Smooth muscle cell (in vitro differentiated cells): ENCODE results near the gene FAM193A. TPM values are rescaled to one million over a fixed set of nuclear protein-coding genes. Genes with fewer than 3 reads are reported as not detected.
"Not testable (repeated sequence)": the region's sequence is repeated elsewhere in the genome, so short reads cannot be mapped to it uniquely, and the experiment has no call there.

Source experiments
- DNase-seq: peaks from one replicate; lab custom pipeline; 2025; ENCODE audit not compliant: unreplicated experiment; lab: John Stamatoyannopoulos, UW
- H2AFZ ChIP-seq: fragments of 200-600 bp; sonication (generic); 2 replicates; pipeline ENCODE4 v1.6.0; 2016; ENCODE audit warnings: antibody characterized with exemption, low read depth, mild to moderate bottlenecking
- H3F3A ChIP-seq: fragments of 200-600 bp; sonication (generic); 2 replicates; pipeline ENCODE4 v1.6.0; 2017; ENCODE audit warnings: antibody characterized with exemption, low read depth
- H3K27ac ChIP-seq: fragments of 200-600 bp; sonication (generic); 2 replicates; pipeline ENCODE4 v1.5.1; 2016; ENCODE audit warnings: low read depth, mild to moderate bottlenecking
- H3K27me3 ChIP-seq: fragments of 200-600 bp; sonication (generic); 2 replicates; pipeline ENCODE4 v1.6.1; 2016; ENCODE audit warnings: low read depth, mild to moderate bottlenecking
- H3K36me3 ChIP-seq: fragments of 200-600 bp; sonication (generic); 2 replicates; pipeline ENCODE4 v1.5.1; 2016; ENCODE audit warnings: low read depth
- H3K4me1 ChIP-seq: fragments of 200-600 bp; sonication (generic); 2 replicates; pipeline ENCODE4 v1.5.1; 2016; ENCODE audit warnings: low read depth
- H3K4me2 ChIP-seq: fragments of 200-600 bp; sonication (generic); 2 replicates; pipeline ENCODE4 v1.6.0; 2016; ENCODE audit warnings: mild to moderate bottlenecking
- H3K4me3 ChIP-seq: fragments of 200-600 bp; sonication (generic); 2 replicates; pipeline ENCODE4 v1.5.1; 2016; ENCODE audit warnings: mild to moderate bottlenecking
- H3K79me2 ChIP-seq: fragments of 200-600 bp; sonication (generic); 2 replicates; pipeline ENCODE4 v1.6.0; 2016; ENCODE audit warnings: low read depth, mild to moderate bottlenecking
- H3K9ac ChIP-seq: fragments of 200-600 bp; sonication (generic); 2 replicates; pipeline ENCODE4 v1.6.0; 2016; ENCODE audit warnings: low read depth
- H3K9me3 ChIP-seq: fragments of 200-600 bp; sonication (generic); replicated peaks from 2 replicates; pipeline ENCODE4 v1.5.1; 2016; ENCODE audit warnings: low read depth
- H4K20me1 ChIP-seq: fragments of 200-600 bp; sonication (generic); 2 replicates; pipeline ENCODE4 v1.6.0; 2016; ENCODE audit warnings: low read depth
- WGBS: methylation state at CpG from one replicate; pipeline ENCODE4 v1.1.7; 2016; ENCODE audit warnings: low lambda C conversion rate; 5-methylcytosine and 5-hydroxymethylcytosine counted together
- polyA plus RNA-seq: library from polyadenylated mRNA; unstranded; fragments of >200 nt; fragmentation: Nextera tagmentation; extraction: Ambion mirVana; gene quantifications from 2 replicates; pipeline ENCODE4 v1.2.1, GENCODE V29; 2016
- total RNA-seq: library from RNA; depleted of rRNA; stranded (reverse); fragments of >200 nt; gene quantifications from 2 replicates; pipeline ENCODE4 v1.2.3, GENCODE V29; 2014
- TF ChIP-seq, protein P1 (sequence below): fragments of 200-600 bp; sonication (generic); IDR thresholded peaks from 2 replicates; pipeline ENCODE4 v1.5.1; 2017; ENCODE audit warnings: borderline replicate concordance, mild to moderate bottlenecking, antibody characterized with exemption; ENCODE audit not compliant: insufficient read depth, poor library complexity, severe bottlenecking

The FAM193A gene
- total and polyA plus RNA-seq, 2 experiments from 2014 or later: 8.3 to 12.2 TPM

DNA sequence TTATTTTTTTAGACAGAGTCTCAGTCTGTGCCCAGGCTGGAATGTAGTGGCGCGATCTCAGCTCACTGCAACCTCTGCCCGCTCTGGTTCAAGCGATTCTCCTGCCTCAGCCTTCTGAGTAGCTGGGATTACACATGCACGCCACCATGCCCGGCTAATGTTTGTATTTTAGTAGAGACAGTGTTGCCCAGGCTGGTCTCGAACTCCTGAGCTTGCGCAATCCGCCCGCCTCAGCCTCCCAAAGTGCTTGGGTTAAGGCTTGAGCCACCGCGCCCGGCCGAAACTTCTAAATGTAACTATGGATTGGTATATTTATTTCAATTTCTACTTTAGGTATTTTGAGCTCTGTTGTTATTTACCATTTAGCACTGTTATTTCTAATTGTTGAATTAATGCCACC lies 79.4 kb downstream of the FAM193A start:
- Histone ChIP-seq H3K9ac (no peak overlapping the region), H2AFZ (no peak overlapping the region), H4K20me1 (peaks cover 98% of the 10 kb centered on the region), H3K4me1 (peaks cover 15% of the 10 kb centered on the region), H3F3A (no peaks in the 10 kb centered on the region), H3K36me3 (no peaks in the 10 kb centered on the region), H3K27ac (no peak overlapping the region), H3K4me2 (no peak overlapping the region), H3K27me3 (no peaks in the 10 kb centered on the region), H3K79me2 (peaks cover 98% of the 10 kb centered on the region), H3K9me3 (no peaks in the 10 kb centered on the region), H3K4me3 (no peak overlapping the region)
- TF ChIP-seq, protein P1, sequence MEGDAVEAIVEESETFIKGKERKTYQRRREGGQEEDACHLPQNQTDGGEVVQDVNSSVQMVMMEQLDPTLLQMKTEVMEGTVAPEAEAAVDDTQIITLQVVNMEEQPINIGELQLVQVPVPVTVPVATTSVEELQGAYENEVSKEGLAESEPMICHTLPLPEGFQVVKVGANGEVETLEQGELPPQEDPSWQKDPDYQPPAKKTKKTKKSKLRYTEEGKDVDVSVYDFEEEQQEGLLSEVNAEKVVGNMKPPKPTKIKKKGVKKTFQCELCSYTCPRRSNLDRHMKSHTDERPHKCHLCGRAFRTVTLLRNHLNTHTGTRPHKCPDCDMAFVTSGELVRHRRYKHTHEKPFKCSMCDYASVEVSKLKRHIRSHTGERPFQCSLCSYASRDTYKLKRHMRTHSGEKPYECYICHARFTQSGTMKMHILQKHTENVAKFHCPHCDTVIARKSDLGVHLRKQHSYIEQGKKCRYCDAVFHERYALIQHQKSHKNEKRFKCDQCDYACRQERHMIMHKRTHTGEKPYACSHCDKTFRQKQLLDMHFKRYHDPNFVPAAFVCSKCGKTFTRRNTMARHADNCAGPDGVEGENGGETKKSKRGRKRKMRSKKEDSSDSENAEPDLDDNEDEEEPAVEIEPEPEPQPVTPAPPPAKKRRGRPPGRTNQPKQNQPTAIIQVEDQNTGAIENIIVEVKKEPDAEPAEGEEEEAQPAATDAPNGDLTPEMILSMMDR: no peak
- no peak for DNase-seq
- WGBS: 98% methylated on average over 14 of the region's 14 CpGs

DNA sequence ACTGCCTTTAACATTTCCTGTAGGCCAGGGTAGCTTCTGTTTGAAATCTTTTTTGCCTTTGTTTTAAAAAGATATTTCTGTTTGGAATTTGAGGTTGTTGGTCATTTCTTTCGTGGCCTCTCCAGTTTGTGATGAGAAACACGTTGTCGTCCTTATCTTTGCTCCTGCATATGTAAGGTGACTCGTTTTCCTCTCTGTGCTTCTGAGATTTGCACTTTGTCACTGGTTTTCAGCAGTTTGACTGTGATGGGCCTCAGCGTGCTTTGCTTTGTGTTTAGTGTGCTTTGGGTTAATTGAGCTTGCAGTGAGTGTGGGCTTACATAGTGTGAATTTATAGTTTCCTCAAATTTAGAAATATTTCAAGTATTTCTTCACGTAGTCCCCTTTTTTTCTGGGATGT lies 81.5 kb downstream of the FAM193A start:
- Histone ChIP-seq H3K36me3 (no peaks in the 10 kb centered on the region), H4K20me1 (peaks cover 98% of the 10 kb centered on the region)
- 39% methylated on average over 6 of the region's 6 CpGs for WGBS

GRCh38 chr4:2618729-2619128 lies 82.3 kb downstream of the FAM193A start:
- Histone ChIP-seq H3K79me2 (peaks cover 98% of the 10 kb centered on the region), H3K4me1 (peaks cover 15% of the 10 kb centered on the region), H4K20me1 (peaks cover 98% of the 10 kb centered on the region)
- not testable (repeated sequence) for H3K27ac ChIP-seq, H2AFZ ChIP-seq, H3F3A ChIP-seq, H3K27me3 ChIP-seq, H3K9ac ChIP-seq, H3K36me3 ChIP-seq, H3K4me2 ChIP-seq, H3K4me3 ChIP-seq, H3K9me3 ChIP-seq, DNase-seq
- 97% methylated on average over 9 of the region's 9 CpGs for WGBS

More for the DNA sequence above, 81.5 kb downstream of the FAM193A start:
- Histone ChIP-seq H3K4me1 (peaks cover 15% of the 10 kb centered on the region), H3K27me3 (no peaks in the 10 kb centered on the region), H3K9ac (no peak overlapping the region), H3K79me2 (peaks cover 98% of the 10 kb centered on the region), H2AFZ (no peak overlapping the region), H3K9me3 (no peaks in the 10 kb centered on the region), H3K4me3 (no peak overlapping the region), H3K4me2 (no peak overlapping the region), H3K27ac (no peak overlapping the region), H3F3A (no peaks in the 10 kb centered on the region)
- DNase-seq: no peak
- TF ChIP-seq, protein P1: no peak

- Histone ChIP-seq H3K9me3 (no peaks in the 10 kb centered on the region), H3K4me3 (no peak overlapping the region), H3K27ac (no peak overlapping the region), H3F3A (no peaks in the 10 kb centered on the region), H4K20me1 (peaks cover 98% of the 10 kb centered on the region), H2AFZ (no peak overlapping the region), H3K4me2 (no peak overlapping the region), H3K36me3 (no peaks in the 10 kb centered on the region), H3K4me1 (peaks cover 15% of the 10 kb centered on the region), H3K27me3 (no peaks in the 10 kb centered on the region), H3K9ac (no peak overlapping the region), H3K79me2 (peaks cover 98% of the 10 kb centered on the region)
- WGBS: 93% methylated on average over 8 of the region's 8 CpGs
- TF ChIP-seq, protein P1: no peak
- DNase-seq: no peak
Measured at GRCh38 chr4:2619459-2619858, 83.0 kb downstream of the FAM193A start.
